GM21526 (cell line): Measurements from ENCODE around the gene USH2A.
"Not testable (repeated sequence)": the region's sequence is repeated elsewhere in the genome, so short reads cannot be mapped to it uniquely, and the experiment has no call there.

Experiments used
- ATAC-seq: cut with Tn5 transposase; IDR thresholded peaks from one replicate; pipeline ENCODE4 v1.9.1; 2021; ENCODE audit warnings: moderate library complexity; ENCODE audit not compliant: unreplicated experiment, low FRiP score

The USH2A gene

DNA sequence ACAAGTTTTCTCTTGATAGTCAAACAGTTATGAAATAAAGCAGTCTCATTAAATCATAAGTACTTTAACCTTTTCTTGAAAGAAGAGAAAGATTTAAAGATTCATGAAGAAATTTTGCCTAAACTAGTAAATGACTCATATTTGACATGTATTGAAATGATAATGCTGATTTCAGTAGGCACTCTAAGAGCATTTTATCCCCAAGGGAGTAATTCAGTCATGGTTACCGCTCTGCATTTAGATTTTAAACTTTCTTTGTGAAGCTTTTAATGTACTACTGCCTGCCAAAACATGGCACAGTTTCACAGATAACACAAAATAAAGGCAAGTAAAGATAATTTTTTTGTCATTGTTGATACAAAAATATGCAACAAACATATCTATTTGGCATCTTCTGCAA, 6.8 kb downstream of the USH2A start:
- ATAC-seq = no peak

DNA sequence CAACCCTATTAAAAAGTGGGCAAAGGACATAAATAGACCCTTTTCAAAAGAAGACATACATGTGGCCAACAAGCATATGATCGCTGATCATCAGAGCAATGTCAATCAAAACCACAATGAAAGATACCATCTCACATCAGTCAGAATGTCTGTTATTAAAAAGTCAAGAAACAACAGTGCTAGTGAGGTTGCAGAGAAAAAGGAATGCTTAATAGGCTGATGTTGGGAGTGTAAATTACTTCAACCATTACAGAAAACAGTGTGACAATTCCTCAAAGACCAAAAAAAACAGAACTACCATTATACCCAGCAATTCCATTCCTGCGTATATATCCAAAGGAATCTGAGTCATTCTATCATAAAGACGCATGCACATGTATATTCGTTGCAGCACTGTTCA, 13.2 kb downstream of the USH2A start:
- no peak for ATAC-seq

DNA sequence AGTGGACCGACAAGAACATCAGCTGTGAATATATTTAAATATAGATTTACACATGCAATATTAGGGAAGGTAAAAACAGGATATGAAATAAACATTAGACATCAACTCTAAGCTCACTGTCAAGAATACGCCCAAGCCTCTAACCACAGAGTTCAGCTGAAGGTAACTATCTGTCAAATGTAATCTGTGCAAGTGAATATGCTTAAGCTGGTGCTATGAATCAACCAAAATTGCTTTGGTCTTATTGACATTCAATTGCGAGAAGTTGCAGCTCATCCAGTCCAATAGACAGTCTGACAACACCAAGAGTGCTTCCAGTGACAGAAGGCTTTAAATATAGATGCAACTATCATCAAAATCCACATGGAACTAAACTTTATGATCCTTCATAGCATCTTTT, 32.3 kb downstream of the USH2A start:
- ATAC-seq = no peak

DNA sequence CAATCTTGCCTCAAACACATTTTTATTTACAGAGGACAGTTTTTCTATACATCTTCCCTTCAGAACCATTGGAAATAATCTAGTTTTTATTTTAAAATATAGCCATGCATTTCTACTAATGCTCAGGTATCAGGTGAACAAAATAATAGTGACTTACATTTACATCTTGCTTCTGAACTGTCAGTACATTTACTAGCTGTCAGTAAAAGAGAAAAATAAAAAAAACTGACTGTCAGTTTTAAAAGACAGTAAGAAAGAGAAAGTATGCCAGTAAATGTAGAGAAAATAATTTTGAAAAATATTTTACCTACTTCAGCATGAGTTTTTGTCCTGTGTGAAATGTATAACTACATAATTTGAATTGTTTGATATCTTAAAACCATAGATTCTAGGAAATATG, 33.5 kb downstream of the USH2A start:
- no peak for ATAC-seq

DNA sequence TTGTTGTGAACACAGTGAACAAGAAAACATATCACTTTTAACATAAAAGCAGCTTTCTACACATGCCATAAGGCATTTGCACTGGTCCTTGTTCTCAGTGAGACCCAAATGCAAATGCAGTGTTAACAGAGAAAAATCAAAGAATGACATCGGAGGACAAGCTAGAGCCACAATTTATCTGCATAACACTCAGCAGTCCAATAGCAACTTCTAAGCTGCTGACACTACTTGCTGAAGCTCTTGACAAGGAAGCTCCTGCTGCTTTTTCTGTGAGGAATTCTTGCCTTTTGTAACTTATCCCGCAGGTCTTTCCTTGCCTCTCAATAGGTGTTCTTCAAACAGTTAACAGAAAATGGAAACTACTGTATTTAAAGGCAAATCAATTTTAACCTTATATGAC, 34.7 kb downstream of the USH2A start:
- ATAC-seq = no peak

DNA sequence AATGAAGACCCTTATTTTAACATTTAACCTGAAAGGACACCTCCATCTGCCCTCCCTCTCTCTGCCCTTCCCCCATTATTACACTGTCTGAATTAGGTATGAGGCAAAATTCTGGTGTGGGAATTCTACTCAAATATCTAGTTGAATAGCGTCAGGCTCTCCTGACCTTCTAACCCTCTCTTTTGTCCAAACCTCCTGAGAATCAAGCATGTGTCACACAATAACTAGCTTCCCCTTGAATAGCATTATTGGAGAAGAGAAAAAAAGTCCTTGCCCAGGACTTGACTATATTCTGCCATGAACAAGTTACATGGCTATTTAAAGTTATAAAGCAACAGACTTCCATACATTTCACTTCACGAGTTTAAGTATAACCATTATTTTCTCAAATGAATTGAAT, 35.5 kb downstream of the USH2A start:
- ATAC-seq = no peak

DNA sequence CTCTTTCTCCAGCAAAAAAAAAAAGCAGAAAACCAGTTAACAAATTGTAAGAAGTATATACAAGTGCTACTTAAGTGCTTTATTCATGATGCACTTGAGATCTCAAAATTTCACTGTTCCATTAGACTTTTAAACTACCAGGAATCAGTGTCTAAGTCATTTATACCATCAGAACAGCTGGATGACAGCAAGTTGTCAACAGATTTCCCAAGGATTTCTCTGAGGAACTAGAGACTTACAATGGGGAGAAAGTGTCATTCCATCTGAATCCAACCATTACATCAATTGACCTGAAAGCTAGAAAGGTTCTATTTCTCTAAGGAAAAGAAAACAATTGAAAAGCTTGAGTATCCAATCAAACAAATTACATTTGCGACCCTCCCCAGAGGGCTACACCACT, 43.8 kb downstream of the USH2A start:
- ATAC-seq = no peak

DNA sequence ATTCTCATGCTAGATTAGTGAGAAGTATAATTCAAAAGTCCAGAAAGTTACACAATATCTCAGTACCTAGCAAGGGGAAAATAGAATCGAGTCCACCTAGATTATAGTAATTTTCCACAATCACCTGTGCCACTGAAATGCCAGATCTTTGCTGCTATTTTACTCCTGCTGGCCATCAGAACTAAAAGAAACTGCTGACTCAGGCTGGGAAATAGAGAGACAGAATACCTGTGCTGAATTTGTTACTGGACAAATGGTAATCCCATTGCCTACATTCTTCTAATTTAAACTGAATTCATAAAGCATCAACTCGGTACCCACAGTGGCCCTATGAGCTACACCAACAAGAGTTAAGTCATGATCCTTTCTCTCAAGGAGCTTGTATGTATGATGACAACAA, 55.0 kb downstream of the USH2A start:
- no peak for ATAC-seq

DNA sequence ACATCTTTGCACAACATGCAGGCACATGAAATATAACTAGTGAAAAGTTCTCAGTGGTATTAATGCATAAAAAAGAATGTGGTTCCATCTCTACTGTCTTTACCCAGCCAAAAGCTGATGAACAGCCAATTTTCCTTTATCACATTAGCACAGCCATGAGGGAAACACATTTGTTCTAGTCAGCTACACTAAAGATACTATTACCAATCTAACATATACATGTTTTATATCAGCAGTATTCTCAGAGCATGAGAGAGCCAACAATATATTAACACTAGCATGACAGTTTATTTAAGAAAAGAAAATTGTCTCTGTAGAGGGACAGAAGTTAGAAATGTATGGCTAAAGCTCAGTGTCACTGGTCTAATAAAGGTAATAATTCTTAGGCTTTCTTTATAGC, 56.3 kb downstream of the USH2A start:
- no peak for ATAC-seq

DNA sequence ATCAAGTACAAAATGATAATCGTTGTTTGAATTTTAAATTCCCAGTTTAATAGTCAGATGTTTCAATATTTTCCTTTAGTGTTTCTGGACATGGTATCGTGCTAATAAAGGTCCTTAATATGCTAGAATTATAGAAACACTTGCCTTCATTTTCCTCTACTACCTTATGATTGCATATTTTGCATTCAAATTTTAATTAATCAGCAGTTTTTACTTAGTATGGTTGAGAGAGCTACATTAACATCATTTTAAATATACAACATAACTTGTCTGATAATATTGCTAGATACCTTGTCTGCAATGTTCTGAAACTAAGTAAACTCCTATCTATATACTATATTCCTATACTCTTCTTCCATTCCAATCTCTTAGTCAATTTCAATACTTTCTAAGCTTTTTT, 66.3 kb downstream of the USH2A start:
- ATAC-seq = no peak

DNA sequence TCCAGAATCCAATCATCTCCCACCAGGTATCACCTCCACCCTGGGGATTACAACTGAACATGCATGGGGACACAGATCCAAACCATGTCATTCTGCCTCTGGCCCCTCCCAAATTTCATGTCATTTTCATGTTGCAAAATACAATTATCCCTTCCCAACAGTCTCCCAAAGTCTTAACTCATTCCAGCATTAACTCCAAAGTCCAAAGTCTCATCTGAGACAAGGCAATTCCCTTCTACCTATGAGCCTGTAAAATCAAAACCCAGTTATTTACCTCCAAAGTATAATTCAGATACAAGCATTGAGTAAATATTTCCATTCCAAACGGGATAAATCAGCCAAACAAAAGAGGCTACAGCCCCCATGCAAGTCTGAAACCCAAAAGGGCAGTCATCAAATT, 73.1 kb downstream of the USH2A start:
- ATAC-seq = no peak

DNA sequence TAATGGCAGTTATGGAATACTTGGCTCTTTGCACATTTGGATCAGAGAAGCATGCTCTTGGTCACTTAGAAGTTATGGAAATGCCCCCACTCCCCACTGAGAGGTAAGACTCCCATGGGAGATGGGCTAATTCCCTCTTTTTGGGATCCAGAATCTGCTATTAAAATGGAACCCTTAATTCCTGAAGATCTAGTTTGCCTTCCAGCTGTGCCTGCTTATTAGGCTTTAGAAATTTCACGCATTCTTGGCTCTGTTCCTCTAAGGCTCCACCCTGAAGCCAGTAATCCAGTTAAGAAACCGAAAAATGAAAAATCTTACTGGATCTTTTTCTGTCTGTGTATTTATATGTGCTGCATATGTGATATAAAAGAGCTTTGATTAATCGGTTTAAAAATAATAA, 76.7 kb downstream of the USH2A start:
- no peak for ATAC-seq

DNA sequence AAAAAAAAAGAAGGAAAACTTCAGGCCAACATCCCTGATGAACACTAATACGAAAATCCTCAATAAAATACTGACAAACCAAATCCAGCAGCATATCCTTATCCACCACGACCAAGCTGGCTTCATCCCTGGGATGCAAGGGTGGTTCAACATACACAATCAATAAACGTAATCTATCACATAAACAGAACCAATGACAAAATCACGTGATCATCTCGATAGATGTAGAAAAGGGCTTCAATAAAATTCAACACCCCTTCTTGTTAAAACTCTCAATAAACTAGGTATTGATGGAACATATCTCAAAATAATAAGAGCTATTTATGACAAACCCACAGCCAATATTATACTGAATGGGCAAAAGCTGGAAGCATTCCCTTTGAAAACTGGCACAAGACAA, 82.7 kb downstream of the USH2A start:
- not testable (repeated sequence) for ATAC-seq

DNA sequence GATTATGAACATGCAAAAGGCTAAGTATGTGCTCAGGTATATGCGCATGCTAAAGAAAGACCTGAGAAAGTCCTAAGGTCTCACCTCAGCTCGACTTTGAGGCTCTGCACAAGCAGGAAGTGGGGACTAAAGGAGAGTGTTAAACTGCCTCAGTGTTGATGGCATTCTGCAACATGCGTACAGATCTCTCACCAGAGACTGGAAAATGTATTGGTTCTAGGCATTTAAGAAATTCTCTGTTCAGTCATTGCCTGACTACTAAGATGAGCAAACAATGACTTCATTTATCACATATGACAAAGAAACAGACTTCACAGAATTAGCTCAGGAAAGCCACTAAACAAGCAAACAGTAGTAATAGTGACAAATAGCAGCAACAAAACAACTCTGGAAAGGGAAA, 90.8 kb downstream of the USH2A start:
- ATAC-seq = no peak

DNA sequence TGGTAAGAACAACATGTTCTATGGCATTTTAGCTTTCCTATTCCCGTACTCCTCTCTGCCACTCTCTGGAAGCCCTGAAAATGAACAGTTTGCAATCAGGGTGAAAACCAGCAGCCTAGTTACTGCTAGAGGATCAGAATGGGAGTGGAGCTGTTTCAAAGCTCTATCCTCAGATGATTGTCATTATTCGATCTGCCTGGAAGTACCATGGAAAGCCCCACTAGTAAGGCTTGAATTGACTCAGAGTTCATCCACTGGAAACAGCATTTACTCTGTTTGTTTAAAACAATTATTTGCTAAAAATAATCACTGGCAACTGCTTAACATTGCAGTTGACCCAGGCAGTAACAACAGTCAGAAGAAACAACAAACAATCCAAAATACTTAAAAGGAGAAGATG, 91.2 kb downstream of the USH2A start:
- ATAC-seq = no peak

DNA sequence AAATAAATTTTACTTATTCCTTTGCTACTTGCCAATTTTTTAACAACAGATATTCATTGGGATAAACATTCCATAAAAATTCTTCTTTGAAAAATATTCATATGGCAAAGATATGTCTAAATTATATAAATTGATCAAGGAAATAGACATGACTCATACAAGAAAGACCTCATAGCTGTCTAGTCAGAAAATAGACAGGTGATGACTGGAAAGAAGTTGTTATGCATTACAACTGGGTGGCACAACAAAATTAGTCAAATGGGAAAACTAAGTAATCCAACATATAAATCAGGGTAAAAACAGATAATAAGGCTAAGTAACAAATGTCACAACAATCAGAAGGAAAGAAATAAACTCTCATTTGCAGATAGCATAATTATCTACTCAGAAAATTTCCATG, 92.0 kb downstream of the USH2A start:
- no peak for ATAC-seq

DNA sequence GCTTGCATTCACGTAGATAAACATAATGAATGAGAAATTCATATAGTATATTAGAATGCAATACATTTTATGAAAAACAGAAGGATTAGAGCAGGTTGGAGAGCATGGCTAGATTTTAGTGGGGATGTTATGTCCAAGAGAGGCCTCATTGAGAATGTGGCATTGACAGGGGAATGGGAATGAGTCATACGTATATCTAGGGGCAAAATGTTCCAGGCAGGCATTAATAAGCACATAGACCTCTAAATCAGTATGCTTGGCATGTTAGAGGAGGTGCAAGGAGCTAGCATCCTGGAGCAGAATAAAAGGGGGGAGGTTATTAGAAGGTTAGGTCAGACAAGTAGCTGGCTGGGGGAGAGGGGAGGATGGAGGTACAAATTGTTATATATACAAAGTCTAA, 93.0 kb downstream of the USH2A start:
- no peak for ATAC-seq

DNA sequence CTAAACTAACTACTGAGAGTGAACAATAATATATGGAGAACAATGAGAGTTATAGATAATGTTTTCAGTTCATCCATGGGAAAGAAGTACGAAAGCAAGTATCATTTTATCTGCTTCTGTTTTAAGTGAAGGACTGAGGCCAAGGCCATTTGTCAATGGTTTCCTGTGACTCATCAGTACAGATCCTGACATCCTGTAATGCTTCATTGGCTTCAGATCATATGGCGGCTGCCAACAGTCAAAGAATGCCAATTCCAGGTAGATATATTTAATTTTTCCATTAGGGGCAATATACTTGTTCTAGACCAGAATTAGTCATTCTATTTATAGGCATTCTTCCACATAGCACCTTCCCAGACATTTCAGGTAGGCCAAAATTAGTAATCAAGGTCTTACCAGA, 97.3 kb downstream of the USH2A start:
- ATAC-seq = no peak

DNA sequence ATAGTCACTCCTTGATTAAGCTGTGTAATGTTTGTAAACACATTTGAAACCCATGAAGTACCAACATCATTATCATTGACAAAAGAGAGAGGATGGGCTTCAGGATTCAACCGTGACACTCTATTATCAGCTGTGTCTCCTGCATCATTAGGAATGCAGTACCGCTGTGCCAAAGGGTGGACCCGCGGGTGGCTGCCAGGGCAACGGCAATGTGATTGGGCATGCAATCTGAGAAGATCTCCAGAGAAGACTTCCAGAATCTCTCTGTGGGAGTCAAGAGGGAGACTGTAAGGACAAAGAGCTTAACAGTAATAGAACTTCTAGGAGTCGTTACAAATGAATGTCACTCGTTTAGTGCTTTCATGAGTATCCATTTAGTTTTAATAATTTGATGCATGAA, 97.9 kb downstream of the USH2A start:
- no peak for ATAC-seq

DNA sequence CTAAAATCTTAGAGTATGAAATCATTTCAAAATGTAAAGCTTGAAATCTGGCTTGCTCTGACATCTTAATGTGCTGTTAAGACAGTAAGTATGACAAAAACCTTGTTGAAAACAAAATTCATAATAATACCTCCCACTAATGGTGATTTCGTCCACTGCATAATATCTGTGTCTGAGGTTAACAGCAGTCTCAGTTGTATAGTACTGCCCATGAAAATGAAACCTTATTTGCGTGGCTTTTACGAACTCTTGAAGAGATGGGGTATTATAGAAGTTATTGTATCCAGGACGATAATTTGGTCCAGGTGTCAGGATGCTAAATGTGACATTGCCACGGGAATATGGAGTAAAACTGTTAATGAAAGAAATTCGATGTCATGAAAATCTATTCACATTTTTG, 99.9 kb downstream of the USH2A start:
- ATAC-seq = no peak

DNA sequence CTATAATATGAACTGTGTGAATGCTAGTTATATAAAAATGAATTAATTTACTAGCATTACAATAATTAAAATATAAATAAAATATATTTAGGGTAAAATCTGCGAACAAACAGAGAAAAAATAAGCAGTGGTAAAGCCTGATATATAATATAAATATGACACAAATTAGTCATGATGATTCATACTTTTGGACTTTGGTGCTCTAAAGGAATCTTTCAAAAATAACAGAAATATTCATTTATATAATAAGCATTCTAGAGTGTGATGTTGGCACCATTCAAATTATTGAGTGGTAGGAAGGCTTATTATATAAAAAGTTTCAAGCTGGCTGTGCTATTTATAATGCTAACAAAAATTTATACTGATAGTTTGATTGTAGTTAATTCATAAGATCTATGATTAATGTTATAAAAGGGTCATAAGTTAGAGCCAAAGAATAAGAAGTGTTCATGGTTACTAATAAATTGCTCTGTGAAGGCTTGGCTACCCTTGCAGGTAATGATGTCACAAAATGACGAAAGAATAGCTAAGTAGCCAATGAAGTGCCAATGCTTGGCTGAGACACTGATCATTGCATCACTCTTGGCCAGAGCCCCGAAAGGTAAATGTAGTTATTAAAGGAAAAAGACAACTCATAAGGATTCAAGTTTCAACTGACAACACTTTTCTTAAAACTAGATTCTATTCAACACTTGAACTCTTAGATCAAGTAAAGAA, 108.7 kb downstream of the USH2A start:
- ATAC-seq = no peak

DNA sequence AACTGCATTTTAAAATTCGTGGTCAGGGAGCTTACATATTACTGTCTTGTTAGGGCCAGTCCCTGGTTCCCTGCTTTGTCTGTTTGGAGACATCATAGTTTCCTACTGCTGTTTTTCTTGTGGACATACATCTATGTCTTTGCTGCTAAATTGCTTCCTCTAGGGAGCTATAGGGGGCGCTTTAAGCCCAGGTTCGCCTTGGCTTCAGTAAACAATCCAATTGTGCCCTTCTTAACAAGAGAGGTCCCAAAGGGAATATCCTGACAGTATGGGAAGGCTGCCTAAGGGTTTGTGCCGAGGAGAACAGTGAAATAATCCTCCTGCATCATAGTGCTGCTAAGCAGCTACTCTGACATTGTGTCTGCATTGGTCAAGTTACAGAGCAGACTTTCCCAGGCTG, 112.5 kb downstream of the USH2A start:
- ATAC-seq = peak; percentile 50

DNA sequence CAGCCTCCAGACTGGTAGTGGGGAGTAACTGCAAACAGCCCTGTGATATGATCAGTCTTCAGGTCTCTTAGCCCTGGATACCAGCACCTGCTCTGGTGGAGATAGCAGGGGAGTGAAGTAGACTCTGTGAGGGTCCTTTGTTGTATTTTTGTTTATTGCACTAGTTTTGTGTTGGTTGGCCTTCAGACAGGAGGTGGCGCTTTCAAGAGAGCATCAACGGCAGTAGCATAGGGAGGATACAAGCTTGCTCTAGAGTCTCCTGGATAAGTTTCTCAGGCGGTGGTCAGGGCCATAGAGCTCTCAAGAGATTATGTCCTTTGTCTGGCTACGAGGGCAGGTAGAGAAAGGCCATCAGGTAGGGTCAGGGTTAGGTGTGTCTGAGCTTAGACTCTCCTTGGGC, 116.4 kb downstream of the USH2A start:
- no peak for ATAC-seq
